Measurements from ENCODE around the gene EEF1G.
A peak's percentile ranks its signal among the peaks of the same experiment; 100 is the strongest.
"Not testable (repeated sequence)": the region's sequence is repeated elsewhere in the genome, so short reads cannot be mapped to it uniquely, and the experiment has no call there.

EEF1G gene

DNA sequence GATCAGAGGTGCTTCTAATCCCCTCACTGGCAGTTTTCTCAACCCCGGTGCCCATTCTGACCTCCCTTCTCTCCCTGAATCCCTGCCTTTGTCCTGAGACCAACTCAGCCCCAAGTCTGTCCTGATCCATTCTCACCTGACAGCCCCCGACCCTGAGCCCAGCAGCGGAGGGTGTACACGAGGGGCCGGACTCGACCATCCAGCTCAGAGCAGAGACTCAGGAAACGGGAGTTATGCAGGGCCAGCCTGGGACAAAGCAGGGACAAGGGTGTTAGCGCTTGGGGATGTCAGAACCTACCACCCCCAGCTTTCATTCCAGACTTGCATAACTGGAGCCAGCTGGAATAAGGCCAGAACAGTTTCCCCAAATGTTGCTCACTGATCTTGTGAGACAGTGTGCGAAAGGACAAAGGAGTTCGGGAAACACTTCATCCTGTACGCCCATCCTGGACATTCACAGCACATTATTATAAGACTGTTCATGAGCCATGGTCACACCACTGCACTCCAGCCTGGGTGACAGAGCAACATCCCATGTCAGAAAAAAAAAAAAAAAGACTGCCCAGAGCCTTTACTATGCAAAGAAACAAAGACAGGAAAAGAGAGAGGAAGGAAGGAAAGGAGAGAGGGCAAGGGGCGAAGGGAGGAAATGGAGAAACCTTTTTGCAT is 3.5 kb upstream of the EEF1G start:
- DNase-seq (ENCODE audit: low spot score): no peak

DNA sequence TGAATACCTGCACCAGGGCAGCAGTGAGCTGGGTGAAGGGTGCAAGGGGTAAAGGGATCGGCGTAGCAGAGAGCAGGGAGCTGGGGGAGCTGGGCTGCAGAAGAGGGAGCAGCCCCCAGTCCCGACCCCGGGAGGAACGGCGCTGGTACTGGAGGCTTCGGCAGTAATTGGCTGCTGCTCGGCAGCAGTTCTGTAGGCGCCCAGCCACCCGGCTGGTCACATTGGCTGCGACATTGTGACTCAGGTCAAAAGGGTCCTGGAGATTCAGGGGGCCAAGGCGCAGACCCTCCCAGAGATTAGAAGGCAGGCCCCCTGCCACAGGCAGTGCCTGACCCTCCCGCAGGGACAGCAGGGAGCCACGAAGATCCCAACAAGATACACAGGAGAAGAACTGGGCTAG is 2.1 kb upstream of the EEF1G start:
- no peak for DNase-seq (ENCODE audit: low spot score)

DNA sequence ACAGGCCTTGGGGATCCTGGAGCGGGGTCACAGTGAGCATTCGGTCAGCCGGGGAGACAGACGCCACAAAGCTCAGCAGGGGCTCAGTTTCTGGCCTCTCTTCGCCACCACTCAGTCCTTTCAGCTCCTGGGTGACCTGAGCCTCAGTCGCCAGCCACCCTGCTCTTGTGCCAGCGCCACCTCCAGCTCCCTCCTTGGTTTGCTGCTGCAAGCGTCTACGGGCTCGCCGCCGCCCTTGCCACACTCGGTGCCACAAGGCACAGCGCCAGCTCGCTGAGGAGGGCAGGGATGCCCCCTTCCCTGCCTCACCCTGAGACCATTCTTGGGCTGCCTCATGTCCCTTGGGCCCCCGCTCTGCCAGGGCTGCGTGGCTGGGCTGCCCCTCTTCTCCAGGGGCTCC is 1.5 kb upstream of the EEF1G start:
- DNase-seq (ENCODE audit: low spot score): no peak

DNA sequence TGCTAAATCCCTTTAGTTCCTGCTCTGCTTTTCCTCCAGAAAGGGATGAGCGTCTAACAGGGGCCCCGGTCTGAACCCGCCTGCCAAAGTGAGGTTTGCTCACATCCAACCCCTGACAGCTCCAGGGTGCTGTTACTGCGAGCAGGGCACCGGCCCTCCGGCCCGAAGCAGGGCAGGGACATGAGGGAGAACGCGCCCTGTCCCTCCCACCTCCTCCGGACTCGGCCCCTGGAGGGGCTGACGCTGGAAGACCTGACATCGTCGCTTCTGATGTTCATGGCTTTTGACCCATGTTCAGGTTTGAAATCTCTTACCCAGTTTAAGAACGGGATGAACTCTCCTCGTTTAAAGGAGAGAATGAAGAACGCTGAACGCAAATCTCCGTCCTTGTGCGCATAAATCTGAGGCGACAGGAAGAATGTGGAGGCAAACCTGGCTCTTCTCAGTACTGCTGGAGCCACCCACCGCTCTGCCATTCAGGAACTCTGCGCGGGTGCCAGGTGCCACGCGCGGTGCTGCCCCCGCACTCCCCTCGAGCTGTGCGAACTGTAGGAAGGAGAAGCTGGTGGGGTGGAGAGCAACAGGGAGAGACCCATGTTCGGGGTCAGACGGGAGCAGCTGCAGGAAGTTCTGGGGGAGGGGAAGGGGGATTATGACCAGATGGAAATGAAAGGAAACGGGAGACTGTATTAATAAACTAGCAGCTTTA is 826 bp upstream of the EEF1G start:
- no peak for DNase-seq (ENCODE audit: low spot score)

DNA sequence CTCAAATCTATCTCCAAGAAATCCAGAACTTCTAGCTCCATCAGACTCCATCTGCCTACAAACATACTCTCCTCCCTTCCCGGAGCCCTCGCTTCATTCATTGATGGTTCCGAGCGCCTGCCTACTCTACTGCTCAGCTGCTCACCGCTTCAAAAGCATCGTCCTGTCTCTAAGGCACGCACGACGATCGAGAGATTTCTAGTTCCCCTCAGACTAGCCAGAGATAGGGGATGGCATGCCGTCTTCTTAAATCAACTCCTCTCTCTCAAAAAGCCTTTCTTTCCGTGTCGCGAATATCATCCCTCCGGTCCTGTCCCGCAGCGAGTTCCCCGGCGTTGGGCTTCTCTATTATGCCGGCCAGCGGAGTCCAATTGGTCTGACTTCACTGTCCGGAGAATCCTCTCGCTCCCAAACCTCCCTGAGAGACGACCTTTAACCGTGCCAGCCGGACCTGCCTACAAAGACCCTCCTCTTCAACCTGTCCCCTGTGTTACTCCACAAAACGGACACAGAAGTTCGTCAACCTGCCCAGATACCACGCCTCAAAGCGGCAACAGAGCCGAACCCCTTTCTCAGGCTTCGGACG is 592 bp downstream of the EEF1G start:
- DNase-seq (ENCODE audit: low spot score): no peak

DNA sequence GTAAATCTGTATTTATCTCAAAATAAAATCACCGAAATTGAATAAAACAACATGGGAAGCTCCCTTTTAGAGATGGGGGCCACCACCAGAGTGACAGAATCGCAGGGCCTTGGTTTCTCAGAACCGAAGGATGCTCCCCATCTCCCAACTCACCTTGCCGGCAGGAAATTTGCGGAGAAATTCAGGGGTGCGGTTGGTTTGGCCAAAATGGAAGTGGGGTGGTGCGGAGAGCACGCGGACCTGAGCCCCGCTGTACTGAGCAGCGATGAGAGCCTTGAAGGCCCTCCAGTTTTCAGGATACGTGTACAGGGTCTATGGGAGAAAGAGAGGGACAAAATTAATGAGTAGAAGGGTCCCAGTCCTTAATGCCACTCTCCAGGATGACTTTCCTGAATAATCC is 1.3 kb downstream of the EEF1G start:
- no peak for DNase-seq (ENCODE audit: low spot score)

DNA sequence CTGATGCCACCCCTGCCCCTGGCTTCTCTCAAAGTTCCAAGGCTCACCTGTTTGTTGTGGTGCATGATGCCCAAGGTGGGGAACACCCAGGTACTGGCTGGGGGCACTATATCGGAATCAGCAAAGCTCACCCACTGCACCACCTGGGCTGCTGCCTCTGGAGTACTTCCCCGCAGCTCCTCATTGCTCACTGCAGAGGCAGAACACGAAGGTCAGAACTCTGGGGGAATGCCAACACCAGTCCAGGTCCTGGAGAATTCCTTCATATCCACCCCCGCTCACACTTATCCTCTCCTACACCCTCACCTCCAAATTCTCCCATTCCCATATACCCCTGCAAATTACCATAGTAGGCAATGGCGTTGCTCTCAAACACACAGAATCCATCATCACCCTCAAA is 2.2 kb downstream of the EEF1G start:
- DNase-seq (ENCODE audit: low spot score): not testable (repeated sequence)

DNA sequence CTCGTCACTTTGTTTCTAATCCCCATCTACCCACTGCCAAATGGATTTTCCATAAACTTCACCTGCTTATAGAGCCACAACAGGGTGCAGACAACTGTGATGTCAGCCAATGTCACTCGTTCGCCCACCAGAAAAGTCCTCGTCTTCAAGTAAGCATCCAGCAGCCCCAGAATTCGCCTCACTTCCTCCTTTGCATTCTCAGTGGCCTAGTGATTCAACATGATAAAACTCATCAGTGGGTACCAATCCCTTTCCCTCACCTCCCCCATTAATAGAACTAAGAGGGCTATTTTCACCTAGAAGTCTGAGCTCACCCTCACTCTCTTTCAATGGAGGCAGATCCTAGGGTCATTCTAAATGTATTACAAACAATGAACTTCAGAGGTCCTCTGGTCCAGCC is 2.8 kb downstream of the EEF1G start:
- DNase-seq (ENCODE audit: low spot score): not testable (repeated sequence)

DNA sequence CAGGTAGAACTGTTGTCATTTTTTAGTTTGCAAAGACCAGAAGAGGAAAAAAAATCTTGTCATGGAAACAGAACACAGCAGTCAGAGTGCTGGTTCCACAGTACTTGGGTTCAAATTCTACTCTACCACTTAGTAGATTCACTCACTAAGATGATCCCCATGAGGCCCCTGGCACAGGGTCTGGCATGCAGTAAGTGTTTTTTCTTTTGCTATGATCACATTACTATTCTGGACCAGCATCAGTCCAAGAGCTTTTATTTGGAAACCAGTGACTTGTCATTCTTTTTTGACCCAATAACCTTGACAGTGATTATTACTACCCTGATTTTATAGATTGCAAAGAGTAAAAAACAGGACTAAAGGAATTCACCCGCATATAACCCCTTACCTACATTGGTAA is 4.1 kb downstream of the EEF1G start:
- DNase-seq (ENCODE audit: low spot score): no peak

DNA sequence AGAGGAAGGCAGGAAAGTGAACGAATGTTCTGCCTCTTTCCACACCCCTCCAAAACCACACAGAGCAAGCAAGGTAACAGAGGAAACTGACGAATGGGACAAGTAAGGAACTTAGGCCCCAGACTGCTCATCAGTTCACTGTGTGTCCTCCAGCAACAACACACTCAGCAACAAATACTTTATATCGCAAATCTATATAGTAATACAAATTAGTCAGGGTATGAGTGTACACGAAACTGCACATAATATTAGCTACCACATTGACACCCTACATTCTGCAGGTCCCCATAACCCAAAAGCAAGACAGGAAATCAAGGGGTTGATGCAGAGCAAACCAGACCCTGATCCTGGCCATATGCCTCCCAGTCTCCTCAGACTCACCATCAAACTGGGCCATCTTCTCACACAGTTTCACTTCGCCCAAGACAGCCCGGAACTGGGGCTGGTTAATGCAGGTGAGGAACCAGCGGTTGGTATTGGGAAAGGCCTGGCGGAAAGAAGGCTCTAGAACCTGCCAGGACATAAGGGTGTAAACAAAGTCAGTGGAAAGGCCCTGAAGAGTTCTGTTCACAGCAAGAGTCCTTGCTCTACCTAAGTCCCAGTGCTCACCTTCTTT is 6.6 kb downstream of the EEF1G start:
- DNase-seq (ENCODE audit: low spot score): no peak

DNA sequence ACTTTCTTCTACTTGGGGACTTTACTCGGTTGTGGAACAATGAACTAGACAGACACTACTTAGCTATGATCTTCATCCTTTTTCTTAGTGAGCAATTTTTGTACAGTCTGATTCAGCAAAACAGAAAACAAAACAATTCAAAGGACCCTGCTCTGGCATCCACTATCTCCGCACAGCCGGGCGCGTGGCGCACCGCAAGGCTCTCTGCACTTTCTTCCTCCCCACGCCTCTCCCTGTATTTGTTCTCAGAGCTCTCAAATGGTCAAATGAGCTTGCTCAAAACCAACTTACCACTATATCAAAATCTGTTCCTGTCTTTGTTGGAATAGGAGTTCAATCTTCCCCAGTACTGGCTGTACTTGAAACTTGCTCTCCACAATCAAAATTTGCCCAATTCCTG is 7.4 kb downstream of the EEF1G start:
- DNase-seq (ENCODE audit: low spot score): no peak

DNA sequence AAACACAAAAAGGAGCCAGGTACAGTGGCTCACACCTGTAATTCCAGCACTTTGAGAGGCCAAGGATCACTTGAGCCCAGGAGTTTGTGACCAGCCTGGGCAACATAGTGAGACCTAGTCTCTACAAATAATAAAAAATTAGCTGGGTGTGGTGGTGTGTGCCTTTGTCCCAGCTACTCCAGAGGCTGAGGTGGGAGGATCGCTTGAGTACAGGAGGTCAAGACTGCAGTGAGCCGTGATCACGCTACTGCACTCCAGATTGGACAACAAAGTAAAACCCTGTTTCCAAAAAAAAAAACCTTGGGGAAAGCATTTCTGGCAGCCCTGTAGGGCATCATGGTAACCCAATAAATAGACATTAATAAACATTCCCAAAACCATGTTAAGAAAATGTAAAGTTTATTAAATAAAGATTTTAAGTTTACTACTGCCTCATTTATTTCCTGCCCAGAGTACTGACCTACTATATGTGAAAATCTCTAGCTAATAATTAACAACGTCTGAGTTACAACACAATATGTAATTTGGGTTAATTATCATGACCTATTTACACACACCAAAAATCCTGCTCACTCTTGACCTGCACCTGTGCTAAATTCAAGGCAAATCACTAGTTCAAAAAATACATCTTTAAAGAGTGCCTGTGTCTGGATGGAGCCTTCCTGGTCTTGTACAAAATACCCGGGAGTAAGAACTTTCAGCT is 8.4 kb downstream of the EEF1G start:
- no peak for DNase-seq (ENCODE audit: low spot score)

DNA sequence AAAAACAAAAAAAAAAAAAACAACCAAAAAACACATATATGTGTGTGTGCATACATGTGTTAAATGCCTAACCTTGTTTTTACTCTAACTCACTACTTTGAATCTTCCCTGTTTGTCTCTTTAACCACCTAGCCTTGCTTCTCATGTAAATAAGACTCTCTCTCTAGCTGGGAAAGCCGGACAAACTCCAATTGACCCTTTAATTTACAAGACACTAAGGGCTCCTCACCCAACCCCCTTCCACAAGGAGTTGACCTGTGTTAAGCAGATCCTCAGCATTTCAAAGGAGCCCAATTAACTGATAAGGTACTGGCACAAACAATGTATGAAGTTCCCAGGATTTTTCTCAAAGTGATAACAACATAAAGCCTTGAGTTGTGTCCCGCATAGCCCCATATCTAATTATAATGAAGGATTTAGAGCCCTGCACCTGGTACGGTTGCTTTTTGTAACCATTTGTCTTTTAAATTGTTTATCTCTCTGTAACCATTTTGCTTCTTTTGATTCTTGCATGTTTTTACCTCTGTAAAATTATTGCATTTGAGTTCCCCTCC is 11.9 kb downstream of the EEF1G start:
- DNase-seq (ENCODE audit: low spot score): not testable (repeated sequence)

DNA sequence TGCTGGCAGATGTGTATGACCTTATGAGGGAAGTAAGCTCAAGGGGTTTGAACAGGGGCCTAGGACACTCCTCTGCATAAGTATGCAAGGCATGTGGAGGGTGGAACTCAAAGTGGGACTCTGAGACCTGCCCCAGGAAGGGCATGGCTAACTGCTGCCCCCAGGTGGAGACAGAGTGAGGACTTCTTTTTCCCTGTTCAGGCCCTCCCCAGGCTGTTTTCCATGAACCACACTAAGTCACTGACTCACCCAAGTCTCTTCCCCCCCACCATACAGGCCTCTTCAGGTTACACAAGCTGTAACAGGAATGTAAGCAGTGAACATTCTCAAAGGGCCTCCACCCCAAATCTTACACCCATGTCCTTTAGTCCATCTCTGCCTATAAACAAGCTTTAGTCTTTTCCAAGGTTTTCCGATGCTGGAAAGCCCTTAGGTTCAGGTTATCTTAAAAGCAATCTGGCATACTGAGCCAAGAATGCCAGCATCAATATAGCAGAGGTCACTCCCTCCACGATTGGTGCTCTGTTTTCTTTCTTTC is 13.1 kb downstream of the EEF1G start:
- peak; percentile 84 for DNase-seq (ENCODE audit: low spot score)

DNA sequence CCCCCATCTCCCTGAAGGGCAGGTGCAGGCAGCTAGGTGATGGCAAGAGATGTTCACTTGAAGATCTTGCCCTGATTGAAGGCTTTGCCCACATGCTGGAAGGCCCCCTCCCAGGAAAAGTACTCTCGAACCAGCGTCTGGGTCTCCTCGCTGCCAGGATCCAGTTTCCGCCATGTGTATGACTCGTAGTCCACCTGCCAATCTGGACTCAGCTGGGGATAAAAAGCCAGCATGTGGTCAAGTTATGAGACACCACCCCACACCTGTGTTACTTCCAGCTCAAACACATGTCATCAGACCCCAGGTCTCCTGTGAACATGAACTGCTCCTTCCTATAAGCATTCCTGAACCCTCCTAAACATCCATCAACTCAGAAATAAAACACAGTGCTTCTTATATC is 14.1 kb downstream of the EEF1G start:
- not testable (repeated sequence) for DNase-seq (ENCODE audit: low spot score)

DNA sequence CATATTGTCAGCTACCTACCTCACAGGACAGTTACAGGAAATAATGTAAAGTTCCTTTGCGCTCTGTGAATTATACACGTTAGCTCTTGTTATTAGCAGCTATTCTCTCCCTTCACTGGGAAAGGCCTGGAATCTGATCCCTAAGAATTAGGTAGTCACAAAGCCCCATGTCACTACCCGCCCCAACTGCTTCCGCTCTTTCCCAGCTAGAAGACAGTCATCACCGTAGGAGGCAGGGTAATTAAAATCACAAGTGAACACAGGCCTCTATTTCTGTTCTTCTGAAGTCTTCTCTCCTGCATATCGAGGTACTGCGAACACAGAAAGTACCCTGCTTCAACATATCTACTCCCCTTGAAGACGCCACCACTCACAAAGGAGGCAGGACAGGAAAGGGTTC is 14.5 kb downstream of the EEF1G start:
- no peak for DNase-seq (ENCODE audit: low spot score)

DNA sequence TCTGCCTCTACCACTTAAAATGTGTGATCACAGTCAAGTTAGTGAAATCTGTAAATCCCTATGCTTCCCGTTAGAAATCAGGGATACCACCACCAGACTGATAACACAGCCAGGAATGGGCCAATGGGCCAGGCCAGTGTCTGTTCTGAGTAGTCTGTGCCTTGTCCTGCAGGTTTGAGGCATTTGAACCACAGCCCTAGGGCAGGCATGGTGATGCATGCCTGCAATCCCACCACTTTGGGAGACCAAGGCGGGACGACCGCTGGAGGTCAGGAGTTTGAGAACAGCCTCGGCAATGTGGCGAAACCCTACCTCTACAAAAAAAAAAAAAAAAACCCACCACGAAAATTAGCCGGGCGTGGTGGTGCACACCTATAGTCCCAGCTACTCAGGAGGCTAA is 15.0 kb downstream of the EEF1G start:
- no peak for DNase-seq (ENCODE audit: low spot score)

DNA sequence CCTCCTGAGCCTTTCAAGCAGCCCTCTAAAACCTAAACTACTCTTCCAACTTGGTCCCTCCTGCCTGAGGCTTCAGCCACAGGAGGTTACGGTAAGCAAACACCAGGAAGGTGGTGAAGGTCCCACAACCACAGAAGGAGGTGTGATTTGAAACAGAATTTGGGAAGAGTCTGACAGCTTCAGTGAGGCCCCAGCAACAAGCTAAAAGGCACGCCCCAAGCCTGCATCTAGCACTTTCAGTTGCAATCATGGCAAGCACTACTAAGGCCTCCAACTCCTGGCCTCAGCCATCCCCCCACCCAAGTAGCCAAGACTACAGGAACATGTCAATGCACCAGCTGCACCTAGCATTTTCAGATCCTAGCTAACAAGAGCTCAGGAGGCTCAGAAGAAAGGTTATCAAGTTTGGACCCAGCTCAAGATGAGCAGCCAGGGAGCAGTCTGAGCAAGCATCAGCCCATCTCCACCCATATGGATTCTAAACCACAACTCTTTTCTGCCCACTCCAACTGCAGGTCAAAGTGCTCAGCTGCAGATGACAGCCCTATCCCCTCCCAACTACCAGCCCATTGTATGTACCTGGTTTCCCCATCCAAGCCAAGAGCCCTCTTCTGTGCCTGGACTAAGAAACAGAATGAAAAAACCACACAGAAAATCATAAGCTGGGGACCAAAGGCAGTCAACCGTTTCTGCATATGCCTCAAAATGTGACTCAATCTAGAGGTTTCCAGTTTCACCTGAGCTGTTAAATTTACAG is 16.6 kb downstream of the EEF1G start:
- DNase-seq (ENCODE audit: low spot score): no peak

DNA sequence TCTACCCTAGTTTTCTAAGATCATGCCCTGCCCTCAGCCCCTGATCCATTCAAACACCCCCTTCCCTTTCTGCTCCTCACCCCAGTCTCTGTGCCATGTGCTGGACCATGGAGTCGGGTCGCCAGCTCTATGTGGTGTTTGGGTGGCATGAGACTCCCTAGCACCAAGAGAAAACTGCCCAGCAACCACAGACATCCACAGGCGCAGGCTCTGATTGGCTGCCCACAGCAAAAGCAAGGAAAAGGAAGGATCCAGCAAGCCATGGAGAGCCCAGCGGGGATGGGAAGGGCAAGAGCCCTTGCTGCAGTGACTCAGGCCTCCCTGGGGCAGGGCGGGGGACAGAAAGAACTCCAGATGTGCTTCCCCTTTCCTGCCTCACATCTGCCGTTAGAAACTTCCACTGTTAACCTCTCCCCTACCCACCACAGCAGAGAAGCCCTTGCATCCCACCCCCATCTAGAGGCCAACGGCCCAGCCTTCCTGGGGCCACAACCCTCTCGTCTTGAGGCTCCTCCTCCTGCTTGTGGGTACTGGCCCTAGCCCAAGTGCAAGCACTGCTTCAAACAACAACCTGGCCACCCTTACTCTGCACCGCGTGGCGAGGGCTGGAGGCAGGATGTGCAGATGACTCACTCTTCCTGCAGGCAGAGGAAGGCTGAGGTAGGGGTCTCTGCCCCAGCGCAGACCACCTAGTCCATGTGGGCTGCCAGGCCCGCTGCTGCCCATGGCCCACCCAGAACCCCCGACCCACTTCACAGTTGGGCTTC is 17.4 kb downstream of the EEF1G start:
- peak; percentile 84 for DNase-seq (ENCODE audit: low spot score)

DNA sequence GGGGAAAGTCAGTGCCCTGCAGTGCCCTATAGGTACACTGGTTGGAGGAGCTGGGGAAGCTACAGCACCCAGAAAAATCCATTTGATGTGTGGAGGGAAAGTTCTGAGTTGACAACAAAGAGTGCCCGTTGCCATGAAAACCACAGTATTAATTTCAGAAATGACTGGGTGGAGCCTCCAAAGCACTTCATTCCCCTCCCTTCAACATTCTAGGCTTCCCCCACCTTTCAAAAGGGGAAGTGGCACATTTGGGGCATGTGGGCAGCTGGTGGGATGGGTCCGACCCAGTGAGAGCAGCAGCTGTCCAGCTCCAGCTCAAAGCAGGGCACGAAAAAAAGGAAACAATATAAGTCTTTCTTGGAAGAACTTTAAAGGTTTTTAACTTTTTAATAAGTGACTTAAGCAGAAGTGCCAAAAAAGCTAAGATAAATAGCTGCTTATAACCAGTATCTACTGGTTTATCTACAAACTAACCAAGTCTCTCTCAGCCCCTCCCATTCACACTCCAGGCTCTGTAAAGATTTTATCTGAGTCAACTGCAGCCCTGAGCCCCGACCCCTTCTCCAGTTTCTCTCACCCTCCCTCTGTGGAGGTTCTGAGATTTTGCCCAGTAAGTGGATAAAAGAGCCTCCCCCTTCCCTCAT is 18.1 kb downstream of the EEF1G start:
- no peak for DNase-seq (ENCODE audit: low spot score)
